Astrocyte (in vitro differentiated cells and primary cell): ENCODE measurements around the gene TMEM178B.

Source experiments
- CTCF ChIP-seq: IDR thresholded peaks from 2 replicates; pipeline ENCODE4 v1.5.1; 2011; ENCODE audit warnings: low read depth, mild to moderate bottlenecking, inconsistent platforms, low read length, moderate library complexity; ENCODE audit not compliant: insufficient read depth
- EZH2 ChIP-seq: IDR thresholded peaks from 2 replicates; pipeline ENCODE4 v1.6.1; 2012; ENCODE audit warnings: mild to moderate bottlenecking, low read length, inconsistent platforms; ENCODE audit not compliant: insufficient read depth

GRCh38 chr7:141393056-141393455 lies 319.2 kb downstream of the TMEM178B start:
- TF ChIP-seq CTCF, result no peak
- TF ChIP-seq EZH2, result no peak
